ENCODE measurements around the gene CBLB.

The CBLB gene

DNA sequence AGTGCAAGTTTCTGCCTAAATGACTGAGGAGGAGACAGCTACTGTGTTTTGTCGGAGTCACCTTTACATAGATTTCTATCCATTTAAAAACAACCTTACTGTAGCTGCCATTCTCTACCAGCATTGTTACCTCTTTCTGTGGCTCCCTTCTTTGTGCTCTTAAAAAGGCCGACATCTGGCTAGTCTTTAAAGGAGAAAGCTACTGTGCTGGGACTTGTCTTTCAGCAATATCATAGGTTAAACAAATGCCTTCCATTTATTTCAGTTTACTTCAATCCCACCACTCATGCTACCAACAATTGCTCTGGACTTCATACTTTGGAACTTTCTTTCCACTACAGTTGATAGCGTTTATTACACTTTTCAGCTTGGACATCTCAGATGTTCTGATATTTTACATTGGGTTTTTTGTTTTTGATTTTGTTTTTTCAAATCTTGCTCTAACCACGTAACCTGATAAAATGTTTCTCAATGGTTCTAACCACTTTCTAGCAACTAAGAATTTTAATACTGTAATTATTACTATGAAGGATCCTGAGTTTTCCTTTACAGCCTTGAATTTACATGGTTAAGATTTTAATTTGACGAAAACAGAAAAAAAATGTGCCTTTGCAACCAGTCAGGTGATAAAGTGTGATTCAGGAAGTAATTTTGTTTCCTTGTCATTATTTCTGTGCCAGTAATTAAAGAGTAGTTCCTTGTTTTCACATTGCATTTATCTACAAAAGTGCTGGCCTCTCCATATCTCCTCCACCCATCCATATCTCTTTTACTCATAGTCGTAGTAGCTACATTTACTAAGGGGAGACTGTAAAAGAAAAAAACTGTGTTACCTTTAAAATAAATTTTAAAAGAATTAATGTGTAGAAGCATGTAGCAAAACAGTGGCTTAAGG lies 1.3 kb upstream of the CBLB start:
- Histone ChIP-seq H3K27me3 (ENCODE audit: control insufficient read depth, insufficient read depth, low read length) (no peaks in the 10 kb centered on the region), H3K9ac (ENCODE audit: low read length) (peak overlapping the region; percentile 71), H3K27ac (ENCODE audit: low read depth, low read length) (peak overlapping the region; percentile 29), H3K9me3 (ENCODE audit: control insufficient read depth, insufficient read depth, low read depth, low read length) (no peaks in the 10 kb centered on the region), H3K36me3 (ENCODE audit: control insufficient read depth, insufficient read depth, low read length) (peaks cover 5% of the 10 kb centered on the region), H3K4me3 (ENCODE audit: low read depth, low read length) (peak overlapping the region; percentile 67), H3K4me1 (ENCODE audit: control insufficient read depth, insufficient read depth, low read length) (peaks cover 22% of the 10 kb centered on the region)

DNA sequence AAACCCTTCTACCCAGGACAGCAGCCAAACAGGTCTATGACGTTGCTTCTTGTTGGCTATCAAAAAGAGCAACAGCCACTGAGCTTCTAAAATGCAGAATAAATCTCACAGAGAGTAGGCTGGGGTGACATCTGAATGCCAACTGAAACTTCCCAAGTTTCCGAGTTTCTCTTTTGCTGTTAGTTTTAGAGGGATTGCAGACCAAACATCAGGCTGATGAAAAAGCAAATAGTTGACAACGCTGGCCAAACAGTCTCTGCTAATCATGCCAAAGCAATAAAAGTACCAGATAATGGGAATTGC lies 670 bp upstream of the CBLB start:
- Histone ChIP-seq H3K27me3 (ENCODE audit: control insufficient read depth, insufficient read depth, low read length) (no peaks in the 10 kb centered on the region), H3K9me3 (ENCODE audit: control insufficient read depth, insufficient read depth, low read depth, low read length) (no peaks in the 10 kb centered on the region), H3K4me3 (ENCODE audit: low read depth, low read length) (peak overlapping the region; percentile 67), H3K36me3 (ENCODE audit: control insufficient read depth, insufficient read depth, low read length) (peaks cover 5% of the 10 kb centered on the region), H3K9ac (ENCODE audit: low read length) (peak overlapping the region; percentile 71), H3K27ac (ENCODE audit: low read depth, low read length) (peak overlapping the region; percentile 29), H3K4me1 (ENCODE audit: control insufficient read depth, insufficient read depth, low read length) (peaks cover 22% of the 10 kb centered on the region)

DNA sequence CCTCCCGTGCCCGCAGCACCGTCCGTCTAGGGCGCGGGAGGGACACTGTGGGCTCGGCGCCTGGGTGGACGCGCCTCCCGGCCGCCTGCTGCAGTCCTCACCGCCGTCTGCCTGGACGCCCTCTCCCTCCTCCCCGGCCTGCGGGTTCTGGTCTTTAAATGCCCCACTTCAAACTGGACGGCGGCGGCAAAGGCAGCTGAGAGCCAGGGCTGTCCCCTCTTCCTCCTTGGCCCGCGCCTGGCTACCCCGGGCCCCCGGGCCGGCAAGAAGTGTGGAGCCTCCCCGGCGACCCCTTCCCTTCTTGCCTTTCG lies 426 bp downstream of the CBLB start:
- Histone ChIP-seq H3K27ac (ENCODE audit: low read depth, low read length) (peak overlapping the region; percentile 61; the same call in 1 of the 2 replicates), H3K4me3 (ENCODE audit: low read depth, low read length) (peak overlapping the region; percentile 67), H3K9ac (ENCODE audit: low read length) (peak overlapping the region; percentile 88), H3K4me1 (ENCODE audit: control insufficient read depth, insufficient read depth, low read length) (peaks cover 22% of the 10 kb centered on the region), H3K36me3 (ENCODE audit: control insufficient read depth, insufficient read depth, low read length) (peaks cover 14% of the 10 kb centered on the region), H3K27me3 (ENCODE audit: control insufficient read depth, insufficient read depth, low read length) (no peaks in the 10 kb centered on the region), H3K9me3 (ENCODE audit: control insufficient read depth, insufficient read depth, low read depth, low read length) (no peaks in the 10 kb centered on the region)

DNA sequence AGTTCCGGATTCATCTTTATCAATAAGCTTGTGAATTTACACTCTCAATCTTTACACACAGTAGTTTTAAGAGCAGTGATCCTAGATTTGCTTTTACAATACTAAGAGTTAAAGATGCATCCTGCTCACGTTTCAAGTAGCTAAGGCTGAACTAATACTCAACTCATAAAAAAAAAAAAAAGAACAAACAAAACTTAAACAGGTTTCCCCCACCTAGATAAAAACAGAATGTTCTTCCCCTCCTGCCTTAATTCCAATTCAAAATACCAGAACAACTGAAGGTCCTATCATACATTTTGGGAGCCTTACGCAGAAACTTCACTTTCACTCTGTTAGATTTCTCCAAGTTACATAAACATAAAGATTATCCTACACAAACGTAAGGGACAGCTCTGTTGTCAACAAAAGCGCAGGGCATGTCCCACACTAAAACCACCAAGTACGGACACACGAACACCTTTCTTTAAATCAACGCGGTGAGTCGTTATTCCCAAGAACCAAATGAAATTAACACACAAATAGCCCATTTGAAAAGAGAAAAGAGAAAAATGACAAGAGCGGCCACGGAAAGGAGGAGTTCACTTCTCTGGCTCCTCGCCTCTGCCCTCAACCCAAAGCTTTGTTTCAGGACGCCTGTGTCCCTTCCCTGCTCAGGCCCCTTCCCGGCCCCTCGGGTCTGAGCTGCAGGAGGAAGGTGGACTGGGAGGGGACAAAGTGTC lies 941 bp downstream of the CBLB start:
- Histone ChIP-seq H3K27me3 (ENCODE audit: control insufficient read depth, insufficient read depth, low read length) (no peaks in the 10 kb centered on the region), H3K36me3 (ENCODE audit: control insufficient read depth, insufficient read depth, low read length) (peaks cover 17% of the 10 kb centered on the region), H3K4me1 (ENCODE audit: control insufficient read depth, insufficient read depth, low read length) (peaks cover 22% of the 10 kb centered on the region), H3K27ac (ENCODE audit: low read depth, low read length) (peak overlapping the region; percentile 61; the same call in 1 of the 2 replicates), H3K9ac (ENCODE audit: low read length) (peak overlapping the region; percentile 88), H3K4me3 (ENCODE audit: low read depth, low read length) (peak overlapping the region; percentile 67), H3K9me3 (ENCODE audit: control insufficient read depth, insufficient read depth, low read depth, low read length) (no peaks in the 10 kb centered on the region)

DNA sequence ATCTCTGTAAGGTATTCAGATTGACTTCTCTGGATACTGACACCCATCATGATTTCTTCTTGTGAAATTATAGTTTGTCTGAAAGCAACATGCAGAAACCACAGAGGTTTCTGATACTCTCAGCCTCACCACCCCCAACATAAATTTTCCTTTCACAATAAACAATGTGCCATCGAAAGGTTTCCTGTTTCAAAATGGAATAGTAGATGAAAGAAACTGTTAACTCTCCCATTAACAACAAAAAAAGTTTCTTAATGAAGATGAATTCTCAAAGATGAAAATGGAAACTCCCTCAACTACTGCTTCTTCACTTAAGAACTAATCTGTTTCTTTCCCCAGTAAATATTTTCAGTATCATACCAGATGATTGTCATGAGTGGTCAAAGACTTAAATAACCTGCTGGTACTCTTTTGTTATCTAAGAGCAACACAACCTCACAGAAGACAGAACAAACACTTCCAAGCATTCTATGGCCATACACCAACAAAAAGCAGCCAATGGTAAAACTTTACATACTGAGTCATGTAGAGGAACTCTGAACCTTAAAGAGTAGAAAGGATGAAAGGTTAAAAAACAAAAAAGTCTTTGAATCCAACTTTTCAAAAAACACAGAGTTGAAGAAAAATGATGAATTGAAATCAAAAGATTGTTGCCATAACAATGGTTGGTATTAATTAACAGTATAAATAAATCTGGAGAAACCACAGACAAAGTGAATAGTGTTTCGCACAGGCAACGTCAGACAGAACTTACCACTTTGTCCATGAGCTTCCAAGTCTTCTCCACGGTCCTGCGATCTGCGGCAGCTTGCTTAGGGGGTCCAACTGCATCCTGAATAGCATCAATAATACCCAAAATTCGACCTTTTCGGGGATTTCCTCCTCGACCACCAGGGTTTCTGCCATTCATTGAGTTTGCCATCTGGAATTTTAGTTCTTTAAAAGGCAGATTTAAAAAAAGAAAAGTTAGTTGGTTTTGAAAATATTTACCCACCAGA lies 1.9 kb downstream of the CBLB start:
- H3K27ac ChIP-seq (ENCODE audit: low read depth, low read length), result no peak overlapping the region
- H3K27me3 ChIP-seq (ENCODE audit: control insufficient read depth, insufficient read depth, low read length), result no peaks in the 10 kb centered on the region
- no peaks in the 10 kb centered on the region for H3K9me3 ChIP-seq (ENCODE audit: control insufficient read depth, insufficient read depth, low read depth, low read length)
- no peak overlapping the region for H3K9ac ChIP-seq (ENCODE audit: low read length)
- peaks cover 17% of the 10 kb centered on the region for H3K36me3 ChIP-seq (ENCODE audit: control insufficient read depth, insufficient read depth, low read length)
- peak overlapping the region; percentile 67 for H3K4me3 ChIP-seq (ENCODE audit: low read depth, low read length)
- H3K4me1 ChIP-seq (ENCODE audit: control insufficient read depth, insufficient read depth, low read length), result peaks cover 22% of the 10 kb centered on the region

DNA sequence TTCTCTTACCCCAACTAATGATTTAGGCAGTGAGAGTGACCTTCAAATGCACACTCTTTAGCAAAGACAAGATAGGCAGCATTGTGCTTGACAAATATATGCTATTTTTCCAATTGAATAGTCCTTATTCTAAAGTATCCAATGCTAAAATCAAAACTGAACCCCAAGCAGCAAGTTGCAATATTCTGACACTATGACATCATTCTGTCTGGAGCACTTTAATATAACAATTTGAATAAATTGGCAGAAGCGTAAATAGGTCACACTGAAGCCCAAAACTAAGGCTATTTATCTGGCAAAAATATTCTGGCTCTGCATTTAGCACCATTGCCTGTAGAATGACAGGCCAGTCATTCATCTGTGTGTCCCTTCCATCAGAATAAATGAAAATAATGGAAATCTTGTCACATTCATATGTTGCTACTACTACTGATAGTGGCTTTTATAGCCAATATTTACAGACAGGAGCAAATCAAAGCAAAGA lies 2.9 kb downstream of the CBLB start:
- H3K4me1 ChIP-seq (ENCODE audit: control insufficient read depth, insufficient read depth, low read length), result peaks cover 22% of the 10 kb centered on the region
- no peak overlapping the region for H3K9ac ChIP-seq (ENCODE audit: low read length)
- peaks cover 17% of the 10 kb centered on the region for H3K36me3 ChIP-seq (ENCODE audit: control insufficient read depth, insufficient read depth, low read length)
- no peaks in the 10 kb centered on the region for H3K27me3 ChIP-seq (ENCODE audit: control insufficient read depth, insufficient read depth, low read length)
- no peaks in the 10 kb centered on the region for H3K9me3 ChIP-seq (ENCODE audit: control insufficient read depth, insufficient read depth, low read depth, low read length)
- H3K27ac ChIP-seq (ENCODE audit: low read depth, low read length), result no peak overlapping the region
- H3K4me3 ChIP-seq (ENCODE audit: low read depth, low read length), result no peak overlapping the region

DNA sequence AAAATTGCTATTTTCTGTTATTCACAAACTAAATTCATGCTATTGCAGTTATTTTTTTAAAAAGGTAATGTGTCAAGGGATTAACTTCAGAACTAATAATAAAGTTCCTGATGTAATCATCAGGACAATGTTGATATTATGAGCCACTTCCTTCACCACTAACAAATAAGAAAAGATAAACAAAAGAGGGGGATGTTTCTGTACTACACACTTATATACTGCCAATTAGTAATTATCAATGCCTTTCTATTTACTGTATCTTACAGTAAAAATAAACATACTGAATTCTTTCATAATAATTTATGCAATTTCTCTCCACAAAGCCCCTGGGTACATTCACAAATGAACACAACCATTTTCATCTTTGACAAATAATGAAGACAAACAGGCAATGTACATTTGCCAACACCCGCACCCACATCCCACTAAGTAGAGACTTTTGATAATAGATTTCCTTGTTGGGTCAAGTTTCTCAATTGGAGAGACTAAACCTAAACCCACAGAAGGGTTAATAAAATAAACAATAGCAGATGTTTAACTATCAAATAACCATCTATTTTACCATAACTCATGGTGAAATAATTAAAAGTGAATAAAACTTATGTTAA lies 3.7 kb downstream of the CBLB start:
- H3K9me3 ChIP-seq (ENCODE audit: control insufficient read depth, insufficient read depth, low read depth, low read length), result no peaks in the 10 kb centered on the region
- H3K36me3 ChIP-seq (ENCODE audit: control insufficient read depth, insufficient read depth, low read length), result peaks cover 20% of the 10 kb centered on the region
- no peak overlapping the region for H3K9ac ChIP-seq (ENCODE audit: low read length)
- H3K4me3 ChIP-seq (ENCODE audit: low read depth, low read length), result no peak overlapping the region
- H3K27me3 ChIP-seq (ENCODE audit: control insufficient read depth, insufficient read depth, low read length), result no peaks in the 10 kb centered on the region
- H3K4me1 ChIP-seq (ENCODE audit: control insufficient read depth, insufficient read depth, low read length), result peaks cover 19% of the 10 kb centered on the region
- no peak overlapping the region for H3K27ac ChIP-seq (ENCODE audit: low read depth, low read length)

DNA sequence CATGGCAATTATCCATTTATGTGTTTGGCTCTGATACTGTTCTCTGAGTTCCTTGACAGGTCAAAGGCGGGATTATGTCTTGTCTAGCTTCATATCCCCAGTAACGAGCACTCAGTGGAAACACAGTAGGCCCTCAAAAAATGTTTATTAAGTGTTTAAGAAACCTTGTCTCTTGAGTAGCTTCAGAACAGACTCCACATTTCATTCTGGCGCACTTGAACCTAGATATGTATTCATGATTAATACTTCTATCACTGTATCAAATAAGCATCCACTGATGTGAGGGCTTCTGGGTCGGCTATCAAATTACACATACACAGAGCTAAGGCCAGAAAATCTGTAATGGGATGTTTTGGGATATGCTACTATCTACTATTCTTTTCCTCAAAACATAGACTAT lies 4.6 kb downstream of the CBLB start:
- H3K9me3 ChIP-seq (ENCODE audit: control insufficient read depth, insufficient read depth, low read depth, low read length), result no peaks in the 10 kb centered on the region
- no peaks in the 10 kb centered on the region for H3K27me3 ChIP-seq (ENCODE audit: control insufficient read depth, insufficient read depth, low read length)
- H3K9ac ChIP-seq (ENCODE audit: low read length), result no peak overlapping the region
- H3K36me3 ChIP-seq (ENCODE audit: control insufficient read depth, insufficient read depth, low read length), result peaks cover 20% of the 10 kb centered on the region
- H3K27ac ChIP-seq (ENCODE audit: low read depth, low read length), result no peak overlapping the region
- H3K4me1 ChIP-seq (ENCODE audit: control insufficient read depth, insufficient read depth, low read length), result peaks cover 12% of the 10 kb centered on the region
- no peak overlapping the region for H3K4me3 ChIP-seq (ENCODE audit: low read depth, low read length)

DNA sequence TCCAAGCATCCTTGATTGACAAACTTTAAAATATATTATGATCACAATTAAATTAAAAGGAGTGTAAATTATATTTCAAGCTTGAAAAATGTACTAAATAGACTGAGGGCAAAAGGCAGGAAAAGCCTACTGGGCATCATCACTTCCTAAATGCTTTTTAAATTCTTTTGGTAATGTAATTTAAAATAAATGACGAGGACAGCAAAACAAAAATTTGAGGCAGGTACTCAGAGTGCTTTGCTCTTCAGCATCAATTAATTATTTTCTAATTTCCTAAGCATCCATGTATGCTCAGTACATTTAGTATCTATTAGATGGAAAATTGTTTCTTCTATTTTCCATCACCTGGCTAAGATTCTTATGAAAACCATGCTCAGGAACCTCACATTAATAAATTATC lies 5.2 kb downstream of the CBLB start:
- Histone ChIP-seq H3K4me3 (ENCODE audit: low read depth, low read length) (no peak overlapping the region), H3K4me1 (ENCODE audit: control insufficient read depth, insufficient read depth, low read length) (peaks cover 12% of the 10 kb centered on the region), H3K27ac (ENCODE audit: low read depth, low read length) (no peak overlapping the region), H3K36me3 (ENCODE audit: control insufficient read depth, insufficient read depth, low read length) (peaks cover 20% of the 10 kb centered on the region), H3K9me3 (ENCODE audit: control insufficient read depth, insufficient read depth, low read depth, low read length) (no peaks in the 10 kb centered on the region), H3K27me3 (ENCODE audit: control insufficient read depth, insufficient read depth, low read length) (no peaks in the 10 kb centered on the region), H3K9ac (ENCODE audit: low read length) (no peak overlapping the region)

DNA sequence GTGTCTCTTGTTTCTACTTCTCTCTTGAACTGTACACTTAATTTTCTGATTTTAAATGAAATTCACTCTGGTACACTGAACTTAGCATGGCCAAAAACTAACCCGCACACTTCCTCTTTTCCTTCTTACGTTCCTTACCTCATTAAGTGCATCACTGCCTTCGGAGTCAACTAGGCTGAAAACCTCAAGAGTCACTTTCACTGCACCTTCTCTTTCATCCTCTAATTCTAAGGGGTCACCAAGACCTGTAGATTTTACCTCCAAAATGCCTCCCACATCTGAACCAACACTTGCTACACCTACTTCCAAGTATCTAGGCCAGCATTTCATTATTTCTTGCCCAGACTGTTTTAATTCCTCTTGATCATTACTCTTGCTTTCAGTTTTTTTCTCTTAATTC lies 6.6 kb downstream of the CBLB start:
- Histone ChIP-seq H3K9me3 (ENCODE audit: control insufficient read depth, insufficient read depth, low read depth, low read length) (no peaks in the 10 kb centered on the region), H3K4me3 (ENCODE audit: low read depth, low read length) (no peak overlapping the region), H3K4me1 (ENCODE audit: control insufficient read depth, insufficient read depth, low read length) (peaks cover 8% of the 10 kb centered on the region), H3K27me3 (ENCODE audit: control insufficient read depth, insufficient read depth, low read length) (no peaks in the 10 kb centered on the region), H3K36me3 (ENCODE audit: control insufficient read depth, insufficient read depth, low read length) (peaks cover 20% of the 10 kb centered on the region), H3K27ac (ENCODE audit: low read depth, low read length) (no peak overlapping the region), H3K9ac (ENCODE audit: low read length) (no peak overlapping the region)
